ENCODE data around the gene NEK1. TPM values are rescaled to one million over a fixed set of nuclear protein-coding genes. Genes with fewer than 3 reads are reported as not detected.

NEK1 gene
- total RNA-seq, 1 experiment from 2014 or later, result 12.3 TPM

DNA sequence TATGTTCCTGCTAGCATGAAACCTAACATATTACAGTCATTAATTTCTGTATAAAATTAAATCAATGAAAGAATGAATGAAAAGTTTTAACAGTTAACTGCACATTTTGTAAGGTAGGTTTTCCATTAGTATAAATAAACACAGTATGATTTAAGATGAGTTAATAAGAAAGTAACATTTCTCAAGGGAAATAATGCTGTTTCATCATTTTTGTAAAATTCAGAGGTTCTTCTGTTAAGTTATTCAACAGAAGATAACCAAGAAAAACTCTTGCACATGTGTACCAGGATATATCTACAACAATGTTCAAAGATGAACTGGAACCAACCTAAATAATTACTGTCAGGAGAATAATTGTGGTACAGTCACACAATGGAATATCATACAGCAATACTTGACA lies 88.6 kb downstream of the NEK1 start:
- Histone ChIP-seq H3K9me3 (ENCODE audit: control insufficient read depth, low read depth, low read length) (no peaks in the 10 kb centered on the region), H3K27me3 (ENCODE audit: insufficient read depth, low read length) (no peaks in the 10 kb centered on the region), H4K20me1 (ENCODE audit: control insufficient read depth, insufficient read depth, insufficient read length) (no peaks in the 10 kb centered on the region), H3K79me1 (ENCODE audit: insufficient read depth, low read depth, low read length, poor library complexity, severe bottlenecking) (no peaks in the 10 kb centered on the region), H3K4ac (ENCODE audit: low read depth, low read length) (no peak overlapping the region), H2BK120ac (ENCODE audit: low read depth, low read length, poor library complexity, severe bottlenecking) (no peak overlapping the region), H3K79me2 (ENCODE audit: insufficient read depth, low read length) (no peaks in the 10 kb centered on the region), H3K18ac (ENCODE audit: insufficient read length, low read depth, low read length) (no peak overlapping the region), H3K14ac (ENCODE audit: insufficient read depth, low read length) (no peak overlapping the region), H2BK15ac (ENCODE audit: low read depth, low read length) (no peak overlapping the region), H3K9ac (ENCODE audit: extremely low read depth, insufficient read length, low read length) (no peak overlapping the region), H3K23me2 (ENCODE audit: insufficient read length, low read depth, low read length, poor library complexity, severe bottlenecking) (no peaks in the 10 kb centered on the region), H4K8ac (replicated peaks; ENCODE audit: insufficient read length, low read depth, low read length) (no peak overlapping the region), H2BK12ac (ENCODE audit: insufficient read length, low read depth, low read length) (no peak overlapping the region), H3K56ac (ENCODE audit: insufficient read length, low read depth, low read length) (no peak overlapping the region), H3T11ph (ENCODE audit: low read length) (no peak overlapping the region), H2AK5ac (ENCODE audit: insufficient read length, low read length) (no peak overlapping the region), H2BK20ac (ENCODE audit: low read depth, low read length, poor library complexity, severe bottlenecking) (no peak overlapping the region), H3K4me2 (ENCODE audit: insufficient read depth, insufficient read length, low read length) (no peak overlapping the region), H4K91ac (ENCODE audit: insufficient read length, low read depth, low read length) (no peak overlapping the region), H4K5ac (ENCODE audit: insufficient read length, low read depth, low read length) (no peak overlapping the region), H3K27ac (ENCODE audit: insufficient read length, low read depth, low read length) (no peak overlapping the region), H2BK5ac (ENCODE audit: insufficient read length, low read length) (no peak overlapping the region), H3K23ac (ENCODE audit: insufficient read length, low read depth, low read length) (no peak overlapping the region), H2AFZ (ENCODE audit: low read length) (no peak overlapping the region), H3K4me1 (ENCODE audit: insufficient read depth, low read length) (no peaks in the 10 kb centered on the region)
- Mint-ChIP-seq H3K36me3 (ENCODE audit: insufficient read depth in 1 of 3, low read depth in 3 of 3) (peaks cover 13 to 19% (median 16%) of the 10 kb centered on the region in 3 experiments), H3K9me3 (peaks cover 10 to 13% of the 10 kb centered on the region in 2 experiments), H3K4me1 (no peaks in the 10 kb centered on the region), H3K4me3 (no peak overlapping the region), H3K27me3 (ENCODE audit: low read depth) (no peaks in the 10 kb centered on the region), H3K27ac (no peak overlapping the region)
- no peak for DNase-seq
- TF ChIP-seq, protein P1, sequence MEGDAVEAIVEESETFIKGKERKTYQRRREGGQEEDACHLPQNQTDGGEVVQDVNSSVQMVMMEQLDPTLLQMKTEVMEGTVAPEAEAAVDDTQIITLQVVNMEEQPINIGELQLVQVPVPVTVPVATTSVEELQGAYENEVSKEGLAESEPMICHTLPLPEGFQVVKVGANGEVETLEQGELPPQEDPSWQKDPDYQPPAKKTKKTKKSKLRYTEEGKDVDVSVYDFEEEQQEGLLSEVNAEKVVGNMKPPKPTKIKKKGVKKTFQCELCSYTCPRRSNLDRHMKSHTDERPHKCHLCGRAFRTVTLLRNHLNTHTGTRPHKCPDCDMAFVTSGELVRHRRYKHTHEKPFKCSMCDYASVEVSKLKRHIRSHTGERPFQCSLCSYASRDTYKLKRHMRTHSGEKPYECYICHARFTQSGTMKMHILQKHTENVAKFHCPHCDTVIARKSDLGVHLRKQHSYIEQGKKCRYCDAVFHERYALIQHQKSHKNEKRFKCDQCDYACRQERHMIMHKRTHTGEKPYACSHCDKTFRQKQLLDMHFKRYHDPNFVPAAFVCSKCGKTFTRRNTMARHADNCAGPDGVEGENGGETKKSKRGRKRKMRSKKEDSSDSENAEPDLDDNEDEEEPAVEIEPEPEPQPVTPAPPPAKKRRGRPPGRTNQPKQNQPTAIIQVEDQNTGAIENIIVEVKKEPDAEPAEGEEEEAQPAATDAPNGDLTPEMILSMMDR (conservative IDR thresholded peaks at IDR 0.05), result no peak

Measured in H9 (cell line).